Mesothelial cell of epicardium (in vitro differentiated cells): Measurements from ENCODE around the gene PAOX. TPM values are rescaled to one million over a fixed set of nuclear protein-coding genes. Genes with fewer than 3 reads are reported as not detected.
"Not testable (repeated sequence)": the region's sequence is repeated elsewhere in the genome, so short reads cannot be mapped to it uniquely, and the experiment has no call there.

ENCODE experiments used
- DNase-seq, 2 experiments: peaks; one replicate each; pipeline ENCODE4 v3.0.0; 2021; ENCODE audit warnings: low spot score in 2 of 2; ENCODE audit not compliant: unreplicated experiment in 2 of 2
- H3K27ac Mint-ChIP-seq: 2 replicates; pipeline ENCODE4 v1.8.0; 2021; ENCODE audit warnings: mixed read lengths
- H3K27me3 Mint-ChIP-seq: 2 replicates; pipeline ENCODE4 v1.8.0; 2021; ENCODE audit warnings: low read depth, mixed read lengths
- H3K36me3 Mint-ChIP-seq: 2 replicates; pipeline ENCODE4 v1.8.0; 2021; ENCODE audit warnings: mixed read lengths
- H3K4me1 Mint-ChIP-seq: 2 replicates; pipeline ENCODE4 v1.8.0; 2021; ENCODE audit warnings: mixed read lengths
- H3K4me3 Mint-ChIP-seq: 2 replicates; pipeline ENCODE4 v1.8.0; 2021; ENCODE audit warnings: mild to moderate bottlenecking, moderate library complexity, mixed read lengths
- H3K9me3 Mint-ChIP-seq: 2 replicates; pipeline ENCODE4 v1.8.0; 2021; ENCODE audit warnings: mixed read lengths
- total RNA-seq: library from RNA; stranded (reverse); gene quantifications from 3 replicates; pipeline ENCODE4 v1.2.1, GENCODE V29; 2021
- TF ChIP-seq, protein P1 (sequence below): fragments of 200-600 bp; sonication (generic); IDR thresholded peaks from one replicate; pipeline ENCODE4 v1.5.0; 2021; ENCODE audit warnings: antibody characterized with exemption; ENCODE audit not compliant: unreplicated experiment

The PAOX gene
- total RNA-seq, 1 donor from 2014 or later, result 7.5 TPM

- Mint-ChIP-seq H3K27ac (no peak overlapping the region), H3K9me3 (no peaks in the 10 kb centered on the region), H3K4me3 (no peak overlapping the region), H3K4me1 (peaks cover 6% of the 10 kb centered on the region), H3K36me3 (peaks cover 30% of the 10 kb centered on the region), H3K27me3 (no peaks in the 10 kb centered on the region)
- no peak for DNase-seq
- TF ChIP-seq, protein P1, sequence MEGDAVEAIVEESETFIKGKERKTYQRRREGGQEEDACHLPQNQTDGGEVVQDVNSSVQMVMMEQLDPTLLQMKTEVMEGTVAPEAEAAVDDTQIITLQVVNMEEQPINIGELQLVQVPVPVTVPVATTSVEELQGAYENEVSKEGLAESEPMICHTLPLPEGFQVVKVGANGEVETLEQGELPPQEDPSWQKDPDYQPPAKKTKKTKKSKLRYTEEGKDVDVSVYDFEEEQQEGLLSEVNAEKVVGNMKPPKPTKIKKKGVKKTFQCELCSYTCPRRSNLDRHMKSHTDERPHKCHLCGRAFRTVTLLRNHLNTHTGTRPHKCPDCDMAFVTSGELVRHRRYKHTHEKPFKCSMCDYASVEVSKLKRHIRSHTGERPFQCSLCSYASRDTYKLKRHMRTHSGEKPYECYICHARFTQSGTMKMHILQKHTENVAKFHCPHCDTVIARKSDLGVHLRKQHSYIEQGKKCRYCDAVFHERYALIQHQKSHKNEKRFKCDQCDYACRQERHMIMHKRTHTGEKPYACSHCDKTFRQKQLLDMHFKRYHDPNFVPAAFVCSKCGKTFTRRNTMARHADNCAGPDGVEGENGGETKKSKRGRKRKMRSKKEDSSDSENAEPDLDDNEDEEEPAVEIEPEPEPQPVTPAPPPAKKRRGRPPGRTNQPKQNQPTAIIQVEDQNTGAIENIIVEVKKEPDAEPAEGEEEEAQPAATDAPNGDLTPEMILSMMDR, result no peak
Observed at GRCh38 chr10:133365461-133366129, 13.5 kb upstream of the PAOX start.

DNA sequence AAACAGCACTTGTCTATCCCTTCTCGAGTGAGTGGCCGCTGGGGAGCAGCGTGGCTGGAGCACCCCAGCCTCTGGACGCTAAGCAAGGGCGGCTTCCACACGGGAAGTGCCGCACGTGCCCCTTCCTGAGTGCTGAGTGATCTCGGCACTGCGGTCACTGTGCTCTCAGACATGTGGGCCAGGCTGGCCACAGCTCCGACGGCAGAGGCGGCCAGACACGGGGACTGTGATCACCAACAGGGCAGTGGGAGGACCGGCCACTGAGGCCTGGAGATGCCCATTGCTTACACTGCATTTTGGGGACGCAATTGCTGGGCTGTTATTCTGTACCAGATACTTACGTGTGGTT, 13.0 kb upstream of the PAOX start:
- H3K27ac Mint-ChIP-seq, result no peak overlapping the region
- no peaks in the 10 kb centered on the region for H3K9me3 Mint-ChIP-seq
- peaks cover 5% of the 10 kb centered on the region for H3K4me1 Mint-ChIP-seq
- TF ChIP-seq, protein P1, result no peak
- DNase-seq, result no peak
- H3K36me3 Mint-ChIP-seq, result peaks cover 30% of the 10 kb centered on the region
- H3K27me3 Mint-ChIP-seq, result no peaks in the 10 kb centered on the region
- no peak overlapping the region for H3K4me3 Mint-ChIP-seq

- Mint-ChIP-seq H3K4me1 (peaks cover 5% of the 10 kb centered on the region), H3K27me3 (no peaks in the 10 kb centered on the region), H3K4me3 (no peak overlapping the region), H3K36me3 (peaks cover 25% of the 10 kb centered on the region), H3K9me3 (no peaks in the 10 kb centered on the region), H3K27ac (no peak overlapping the region)
- TF ChIP-seq, protein P1, result no peak
- DNase-seq, result no peak
Observed at GRCh38 chr10:133366751-133367150, 12.3 kb upstream of the PAOX start.

- peaks cover 19% of the 10 kb centered on the region for H3K36me3 Mint-ChIP-seq
Observed at GRCh38 chr10:133367461-133367860, 11.6 kb upstream of the PAOX start.

GRCh38 chr10:133368153-133368552, 10.9 kb upstream of the PAOX start:
- TF ChIP-seq, protein P1, result no peak
- H3K27me3 Mint-ChIP-seq, result no peaks in the 10 kb centered on the region

More at GRCh38 chr10:133367461-133367860, 11.6 kb upstream of the PAOX start:
- DNase-seq, H3K9me3 Mint-ChIP-seq, H3K4me1 Mint-ChIP-seq, H3K4me3 Mint-ChIP-seq, H3K27ac Mint-ChIP-seq, H3K27me3 Mint-ChIP-seq: not testable (repeated sequence)

GRCh38 chr10:133370030-133370786, 8.9 kb upstream of the PAOX start:
- Mint-ChIP-seq H3K4me1 (peaks cover 6% of the 10 kb centered on the region), H3K9me3 (no peaks in the 10 kb centered on the region), H3K27me3 (peaks cover 1% of the 10 kb centered on the region), H3K27ac (no peak overlapping the region), H3K4me3 (no peak overlapping the region), H3K36me3 (peaks cover 12% of the 10 kb centered on the region)
- TF ChIP-seq, protein P1, result no peak
- DNase-seq, result no peak

More at GRCh38 chr10:133368153-133368552, 10.9 kb upstream of the PAOX start:
- Mint-ChIP-seq H3K4me1 (peaks cover 10% of the 10 kb centered on the region), H3K27ac (no peak overlapping the region), H3K9me3 (no peaks in the 10 kb centered on the region), H3K4me3 (no peak overlapping the region), H3K36me3 (peaks cover 19% of the 10 kb centered on the region)
- no peak for DNase-seq
